GM19023 (cell line): ENCODE data around the gene LARP4.
"Not testable (repeated sequence)": the region's sequence is repeated elsewhere in the genome, so short reads cannot be mapped to it uniquely, and the experiment has no call there.

ENCODE experiments used
- ATAC-seq: cut with Tn5 transposase; IDR thresholded peaks from one replicate; pipeline ENCODE4 v1.9.1; 2021; ENCODE audit warnings: mild to moderate bottlenecking, moderate library complexity; ENCODE audit not compliant: unreplicated experiment

LARP4 gene

DNA sequence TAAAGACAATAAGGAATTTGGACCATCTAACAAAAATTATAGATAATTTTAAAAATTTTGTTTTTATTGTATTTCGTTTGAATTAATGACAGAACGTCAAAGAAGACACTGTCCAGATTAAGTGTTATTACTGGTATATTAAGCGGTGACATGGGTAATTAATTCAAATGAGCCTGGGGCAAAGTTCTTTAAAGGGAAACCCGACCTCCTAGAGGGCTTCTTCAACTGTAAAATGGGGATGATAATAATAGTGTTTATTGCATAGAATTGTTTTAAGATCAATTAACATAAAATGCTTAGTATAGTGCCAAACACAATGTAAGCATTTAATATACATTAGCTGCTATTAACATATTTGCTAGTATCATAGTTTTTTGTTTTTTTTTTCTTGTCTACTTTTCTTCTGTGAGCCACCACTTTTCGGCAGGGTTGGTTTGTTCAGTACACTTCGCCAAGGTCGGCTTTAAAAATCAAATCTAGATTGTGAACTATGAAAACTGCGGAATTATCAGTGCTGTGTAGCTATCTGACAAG lies 514 bp upstream of the LARP4 start:
- ATAC-seq, result no peak

DNA sequence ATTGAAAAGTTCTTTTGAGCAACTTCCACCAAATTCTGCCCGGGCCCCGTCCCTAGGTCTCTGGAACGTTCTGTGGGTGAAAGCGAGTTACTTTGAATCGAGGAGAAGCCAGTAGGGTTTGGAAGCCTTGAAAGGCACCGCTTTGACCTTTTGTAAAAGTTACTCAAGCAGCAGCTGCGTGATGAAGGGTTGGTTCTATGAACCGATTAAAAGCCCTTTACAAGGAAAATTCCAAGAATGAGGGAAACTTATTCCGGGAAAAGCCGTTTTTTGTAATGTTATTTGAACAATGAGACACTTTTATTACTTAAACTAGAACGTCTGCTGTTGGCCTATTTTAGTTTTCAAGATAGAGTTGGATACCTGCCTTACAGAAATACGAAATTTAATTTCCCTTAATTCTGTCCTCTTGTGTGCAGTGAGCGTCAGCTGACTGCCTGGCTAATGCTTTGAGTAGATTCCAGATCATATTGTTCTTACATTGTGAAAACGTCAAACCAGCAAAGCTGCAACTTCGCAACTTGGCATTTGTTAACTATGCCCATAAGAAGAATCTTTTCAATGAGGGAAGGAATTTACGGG lies 906 bp downstream of the LARP4 start:
- no peak for ATAC-seq

GRCh38 chr12:50402264-50403000 lies 1.7 kb downstream of the LARP4 start:
- ATAC-seq, result no peak

- ATAC-seq, result no peak
Observed at GRCh38 chr12:50403001-50403440, 2.3 kb downstream of the LARP4 start.

DNA sequence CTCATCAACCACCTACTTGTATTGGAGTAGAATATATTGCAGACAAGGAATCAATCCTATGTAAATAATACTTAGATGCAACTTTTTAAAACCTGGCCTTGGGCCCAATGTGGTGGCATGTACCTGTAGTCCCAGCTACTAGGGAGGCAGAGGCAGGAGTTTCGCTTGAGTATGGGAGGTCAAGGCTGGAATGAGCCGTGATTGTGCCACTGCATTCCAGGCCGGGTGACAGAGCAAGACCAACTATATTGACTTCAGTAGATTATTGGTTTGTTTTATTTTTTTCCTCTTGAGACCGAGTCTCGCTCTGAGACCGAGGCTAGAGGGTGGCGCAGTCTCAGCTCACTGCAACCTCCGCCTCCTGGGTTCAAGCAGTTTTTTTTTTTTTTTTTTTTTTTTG lies 3.6 kb downstream of the LARP4 start:
- ATAC-seq, result no peak

GRCh38 chr12:50411051-50411660 lies 10.5 kb downstream of the LARP4 start:
- no peak for ATAC-seq

- ATAC-seq, result no peak
Observed at GRCh38 chr12:50415899-50416479, 15.3 kb downstream of the LARP4 start.

- ATAC-seq, result no peak
Observed at GRCh38 chr12:50419112-50419909, 18.6 kb downstream of the LARP4 start.

- not testable (repeated sequence) for ATAC-seq
Observed at GRCh38 chr12:50422855-50423254, 22.2 kb downstream of the LARP4 start.

GRCh38 chr12:50423342-50423741 lies 22.7 kb downstream of the LARP4 start:
- ATAC-seq, result not testable (repeated sequence)

DNA sequence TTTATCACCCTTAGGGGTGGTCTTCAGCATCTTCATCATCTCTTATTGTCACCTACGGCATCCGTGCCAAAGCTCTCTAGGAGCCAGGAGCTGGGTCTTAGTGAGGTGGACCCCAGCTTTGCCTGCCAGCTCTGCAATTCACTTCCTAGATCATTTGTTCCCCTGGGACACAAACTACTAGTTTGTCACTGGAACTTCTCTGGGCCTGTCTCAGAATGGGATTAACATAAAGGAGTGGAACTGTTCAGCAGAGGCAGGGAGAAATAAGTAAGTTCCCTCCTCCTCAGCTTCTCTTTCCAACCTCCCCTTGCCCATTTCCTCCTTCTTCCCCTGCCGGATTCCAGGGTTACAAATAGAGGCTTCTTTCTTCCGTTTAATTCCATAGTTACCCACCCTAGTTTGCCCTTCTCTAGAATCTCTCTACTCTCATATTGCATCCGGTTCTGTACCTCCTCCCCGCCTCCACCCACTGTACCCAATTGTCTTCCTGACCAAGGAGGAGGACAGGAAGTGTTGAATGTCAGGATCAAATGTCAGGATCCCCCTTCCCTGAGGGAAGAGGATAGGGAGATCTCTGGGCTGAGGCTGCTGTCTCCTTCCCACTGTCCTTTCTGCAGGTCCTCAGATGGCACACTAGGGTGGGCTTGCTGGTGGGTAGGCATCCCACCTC lies 25.0 kb downstream of the LARP4 start:
- ATAC-seq, result no peak

DNA sequence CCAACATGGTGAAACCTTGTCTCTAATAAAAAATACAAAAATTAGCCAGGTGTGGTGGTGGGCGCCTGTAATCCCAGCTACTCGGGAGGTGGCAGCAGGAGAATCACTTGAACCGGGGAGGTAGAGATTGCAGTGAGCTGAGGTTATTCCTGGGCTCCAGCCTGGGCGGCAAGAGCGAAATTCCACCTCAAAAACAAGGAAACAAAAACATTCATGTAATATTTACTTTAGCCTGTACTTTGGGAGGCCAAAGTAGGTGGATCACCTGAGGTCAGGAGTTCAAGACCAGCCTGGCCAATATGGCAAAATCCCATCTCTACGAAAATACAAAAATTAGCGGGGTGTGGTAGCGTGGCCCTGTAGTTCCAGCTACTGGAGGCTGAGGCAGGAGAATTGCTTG lies 31.0 kb downstream of the LARP4 start:
- ATAC-seq, result not testable (repeated sequence)

GRCh38 chr12:50440288-50440687 lies 39.6 kb downstream of the LARP4 start:
- ATAC-seq, result no peak

DNA sequence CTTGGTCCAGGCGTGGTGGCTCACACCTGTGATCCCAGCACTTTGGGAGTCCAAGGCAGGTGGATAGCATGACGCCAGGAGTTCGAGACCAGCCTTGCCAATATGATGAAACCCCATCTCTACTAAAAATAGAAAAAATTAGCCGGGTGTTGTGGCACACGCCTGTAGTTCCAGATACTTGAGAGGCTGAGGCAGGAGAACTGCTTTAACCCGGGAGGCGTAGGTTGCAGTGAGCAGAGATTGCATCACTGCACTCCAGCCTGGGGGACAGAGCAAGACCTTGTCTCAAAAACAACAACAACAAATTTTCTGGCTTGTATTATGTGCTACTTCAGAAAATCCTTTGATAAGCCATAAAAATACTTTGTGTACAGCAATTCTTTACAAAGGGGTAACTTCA lies 41.1 kb downstream of the LARP4 start:
- no peak for ATAC-seq

DNA sequence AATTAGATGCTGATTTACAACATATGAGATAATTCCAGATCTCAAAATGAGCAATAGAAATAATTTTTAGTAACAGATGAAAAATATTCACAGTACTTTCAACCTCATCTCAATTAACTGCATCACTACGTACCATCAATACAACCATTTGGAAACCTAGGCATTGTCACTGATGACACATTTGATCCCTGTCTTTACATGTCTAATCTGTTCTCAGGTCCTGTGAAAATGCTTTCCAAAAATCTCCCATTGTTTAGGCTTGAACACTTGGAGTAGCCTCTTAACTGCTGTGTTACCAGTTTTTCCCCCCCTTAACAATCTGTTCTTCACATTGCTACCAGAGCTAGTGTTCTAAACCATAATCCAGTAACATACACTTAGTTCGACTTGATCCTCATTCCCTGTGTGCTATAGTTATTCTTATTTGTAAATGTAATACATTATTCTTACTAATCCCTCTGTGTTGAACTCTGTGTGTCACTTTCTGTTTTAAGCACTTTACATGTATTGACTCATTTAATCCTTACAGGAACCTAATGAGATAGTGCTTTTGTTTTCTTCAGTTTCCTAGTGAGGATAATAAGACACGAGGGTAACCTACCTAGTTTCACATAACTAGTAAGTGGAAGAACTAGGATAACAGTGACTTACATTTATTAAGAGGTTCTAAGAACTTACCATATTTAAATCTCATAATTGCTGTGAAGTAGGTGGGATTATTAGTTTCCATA lies 41.7 kb downstream of the LARP4 start:
- ATAC-seq, result no peak

GRCh38 chr12:50449671-50450070 lies 49.0 kb downstream of the LARP4 start:
- ATAC-seq, result not testable (repeated sequence)

DNA sequence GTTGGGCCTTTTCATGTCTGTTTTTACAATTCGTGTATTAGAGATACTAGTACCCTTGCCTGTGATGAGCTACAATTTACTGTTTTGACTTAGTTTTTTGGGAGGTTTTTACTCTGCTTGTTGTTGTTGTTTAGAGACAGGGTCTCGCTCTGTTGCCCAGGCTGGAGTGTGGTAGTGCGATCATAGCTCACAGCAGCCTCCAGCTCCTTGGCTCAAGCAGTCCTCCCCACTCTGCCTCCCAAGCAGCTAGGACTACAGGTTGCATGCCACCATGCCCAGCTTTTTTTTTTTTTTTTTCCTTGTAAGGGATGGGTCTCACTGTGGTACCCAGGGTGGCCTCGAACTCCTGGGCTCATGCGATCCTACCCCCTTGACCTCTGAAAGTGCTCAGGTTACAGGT lies 52.1 kb downstream of the LARP4 start:
- ATAC-seq, result no peak

GRCh38 chr12:50453872-50454271 lies 53.2 kb downstream of the LARP4 start:
- no peak for ATAC-seq

DNA sequence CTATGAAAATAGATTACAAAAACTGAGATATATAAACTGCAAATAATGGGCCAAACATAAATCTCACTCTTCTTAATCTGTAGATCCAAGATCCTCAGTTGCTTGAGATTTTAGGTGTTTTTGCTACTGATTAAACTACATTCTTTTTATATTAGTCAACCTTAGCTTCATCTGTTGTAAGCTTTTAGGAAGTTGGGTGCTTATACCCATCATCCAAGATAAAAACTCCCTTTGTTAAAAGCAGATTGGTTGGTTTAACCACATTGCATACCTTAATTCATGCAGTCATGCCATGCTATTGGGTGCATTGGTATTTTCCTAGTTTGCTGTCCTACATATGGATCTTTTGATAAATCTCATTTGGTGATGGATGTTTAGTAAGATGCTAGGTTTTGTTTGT lies 57.9 kb downstream of the LARP4 start:
- ATAC-seq, result no peak

DNA sequence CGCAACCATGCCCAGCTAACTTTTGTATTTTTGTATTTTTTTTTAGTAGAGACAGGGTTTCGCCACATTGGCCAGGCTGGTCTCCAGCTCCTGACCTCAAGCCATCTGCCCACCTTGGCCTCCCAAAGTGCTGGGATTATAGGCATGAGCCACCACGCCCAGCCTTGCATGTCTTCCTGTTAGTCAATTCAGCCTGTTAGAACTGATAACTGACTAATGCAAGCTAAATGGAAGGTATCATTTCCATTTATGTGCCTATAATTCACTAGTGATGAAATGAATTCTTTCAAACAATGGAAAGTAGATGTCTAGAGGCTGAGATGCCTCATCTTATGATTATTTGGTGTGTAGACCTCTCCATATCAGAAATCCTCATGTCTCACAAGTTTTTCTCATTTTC lies 66.8 kb downstream of the LARP4 start:
- no peak for ATAC-seq
